ENCODE measurements around the gene TIMM23.

- TF ChIP-seq CTCF (IDR thresholded peaks at IDR 0.05) (no peak), POLR2AphosphoS5 (IDR thresholded peaks at IDR 0.05) (no peak), POLR2A (IDR thresholded peaks at IDR 0.05) (no peak)
Measured at GRCh38 chr10:46000538-46000937, 28.2 kb downstream of the TIMM23 start.
